T-cell (primary cell): ENCODE data around the gene TMCO4. TPM values are rescaled to one million over a fixed set of nuclear protein-coding genes. Genes with fewer than 3 reads are reported as not detected.

Experiments used
- ATAC-seq, 4 experiments: fragments of 200-7000 bp in 3 of 4; fragments of 150-1000 bp in 1 of 4; cut with Tn5 transposase; replicated peaks in 1 of 4; 1 replicate in 3 of 4; 2 replicates in 1 of 4; pipeline ENCODE4 v1.10.0; 2021; ENCODE audit warnings: moderate library complexity in 3 of 4, mild to moderate bottlenecking in 2 of 4, moderate number of reproducible peaks in 1 of 4
- CTCF ChIA-PET, 2 donors: fragments of 300-600 bp; sonication (Branson Sonifier 250); formaldehyde crosslinking; loops; one replicate each; lab custom pipeline; 2022; ENCODE audit warnings: antibody characterized with exemption in 2 of 2; lab: Charles Lee
- POLR2A ChIA-PET, 2 donors: fragments of 300-600 bp; sonication (Branson Sonifier 250); formaldehyde crosslinking; loops; one replicate each; lab custom pipeline; 2022; ENCODE audit warnings: antibody characterized with exemption in 2 of 2; lab: Charles Lee
- DNase-seq, 35 experiments: peaks; one replicate each; pipeline versions ENCODE4 v3.0.0 to v3.0.0-alpha.2; 2013 to 2023
- H3K27ac ChIP-seq: one replicate; pipeline ENCODE4 v1.5.1; 2013; ENCODE audit warnings: low read length
- H3K27me3 ChIP-seq, 2 experiments: replicated peaks in 1 of 2; 1 replicate in 1 of 2; 2 replicates in 1 of 2; pipeline versions ENCODE4 v1.6.1 to v1.7.0; 2013; ENCODE audit warnings: low read length in 1 of 2, mixed read lengths in 1 of 2; ENCODE audit not compliant: control insufficient read depth in 2 of 2, insufficient read depth in 2 of 2; ENCODE audit errors: extremely low read depth in 1 of 2
- H3K36me3 ChIP-seq, 2 donors: 1 replicate in 1 of 2; 2 replicates in 1 of 2; pipeline versions ENCODE4 v1.6.1 to v1.7.0; 2013; ENCODE audit warnings: low read length in 1 of 2; ENCODE audit not compliant: control insufficient read depth in 2 of 2, insufficient read depth in 1 of 2; ENCODE audit errors: extremely low read depth in 1 of 2
- H3K4me1 ChIP-seq, 2 experiments: 1 replicate in 1 of 2; 2 replicates in 1 of 2; pipeline versions ENCODE4 v1.6.1 to v1.7.0; 2013; ENCODE audit warnings: low read length in 2 of 2, mixed read lengths in 1 of 2; ENCODE audit not compliant: insufficient read depth in 2 of 2, control insufficient read depth in 1 of 2; ENCODE audit errors: extremely low read depth in 1 of 2
- H3K4me3 ChIP-seq, 2 donors: 1 replicate in 1 of 2; 2 replicates in 1 of 2; pipeline versions ENCODE4 v1.5.1 to v1.7.0; 2013; ENCODE audit warnings: mild to moderate bottlenecking in 2 of 2, low read length in 1 of 2, moderate library complexity in 1 of 2; ENCODE audit not compliant: control insufficient read depth in 1 of 2; ENCODE audit errors: extremely low read depth in 1 of 2
- H3K9me3 ChIP-seq: 2 replicates; pipeline ENCODE4 v1.7.0; 2013
- H3K27ac Mint-ChIP-seq, 2 donors: one replicate each; pipeline ENCODE4 v1.8.0; 2020 to 2021; ENCODE audit warnings: mild to moderate bottlenecking in 2 of 2, mixed read lengths in 2 of 2
- H3K27me3 Mint-ChIP-seq, 2 donors: one replicate each; pipeline ENCODE4 v1.8.0; 2021 to 2022; ENCODE audit warnings: mixed read lengths in 2 of 2
- H3K36me3 Mint-ChIP-seq: one replicate; pipeline ENCODE4 v1.8.0; 2021; ENCODE audit warnings: mixed read lengths
- H3K4me1 Mint-ChIP-seq, 3 donors: one replicate each; pipeline ENCODE4 v1.8.0; 2020 to 2022; ENCODE audit warnings: mixed read lengths in 3 of 3, mild to moderate bottlenecking in 1 of 3
- H3K4me3 Mint-ChIP-seq, 3 donors: one replicate each; pipeline ENCODE4 v1.8.0; 2020 to 2022; ENCODE audit warnings: mild to moderate bottlenecking in 3 of 3, mixed read lengths in 3 of 3, moderate library complexity in 3 of 3
- H3K9me3 Mint-ChIP-seq, 3 donors: one replicate each; pipeline ENCODE4 v1.8.0; 2020 to 2022; ENCODE audit warnings: mixed read lengths in 3 of 3
- WGBS: methylation state at CpG from one replicate; pipeline ENCODE4 v1.1.5; 2013; ENCODE audit warnings: missing lambda C conversion rate; ENCODE audit not compliant: insufficient coverage; 5-methylcytosine and 5-hydroxymethylcytosine counted together
- total RNA-seq, 35 experiments: library from RNA in 6 of 35; stranded (reverse) in 6 of 35; fragments of 120-200 nt in 1 of 35; gene quantifications; one replicate each; pipeline versions ENCODE4 v1.2.1 to v1.2.4 and lab custom pipeline; 2013 to 2026

The TMCO4 gene
- total RNA-seq, 5 donors from 2014 or later (not counting 1 experiment from before 2014, with no cell fraction given), result 17.2 to 29.2 (median 22.3) TPM

DNA sequence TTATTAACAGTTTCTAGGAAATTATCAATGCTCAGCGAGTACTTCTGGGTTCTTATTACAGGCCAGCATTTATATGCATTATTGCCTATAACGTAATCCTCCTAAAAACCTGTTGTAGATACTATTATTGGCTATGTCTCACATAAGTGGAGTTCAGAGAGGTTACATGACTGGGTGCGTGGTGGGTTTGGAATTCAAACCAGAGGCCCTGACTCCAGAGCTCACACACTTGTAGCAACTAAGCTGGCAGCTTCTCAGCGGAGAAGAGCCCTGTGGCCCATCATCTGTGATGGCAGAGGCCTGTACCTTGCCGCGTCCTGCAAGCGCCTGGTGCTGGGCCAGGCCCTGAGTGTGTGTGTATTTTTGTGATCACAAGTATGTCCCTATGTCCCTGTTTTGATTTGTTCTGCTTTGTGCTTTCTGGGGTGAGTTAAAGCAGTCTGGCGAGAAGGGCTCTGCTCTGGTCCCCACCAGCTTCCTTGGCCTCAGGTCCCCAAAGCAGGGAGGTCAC lies 68.3 kb downstream of the TMCO4 start:
- Mint-ChIP-seq H3K4me1 (no peaks in the 10 kb centered on the region), H3K27me3 (no peaks in the 10 kb centered on the region), H3K4me3 (no peak overlapping the region), H3K36me3 (peaks cover 69% of the 10 kb centered on the region), H3K9me3 (peaks cover 0 to 9% (median 8%) of the 10 kb centered on the region in 3 donors), H3K27ac (no peak overlapping the region)
- H3K27me3 ChIP-seq, result no peaks in the 10 kb centered on the region
- ChIA-PET CTCF (no interaction called here), POLR2A (no interaction called here)
- ATAC-seq (no peak), DNase-seq (no peak)
- WGBS, result 100% methylated on average over 4 of the region's 8 CpGs
- H3K4me1 ChIP-seq, result no peaks in the 10 kb centered on the region
- H3K4me3 ChIP-seq, result no peak overlapping the region
- no peaks in the 10 kb centered on the region for H3K9me3 ChIP-seq
- peaks cover 0 to 12% of the 10 kb centered on the region in 2 donors for H3K36me3 ChIP-seq
- no peak overlapping the region for H3K27ac ChIP-seq

DNA sequence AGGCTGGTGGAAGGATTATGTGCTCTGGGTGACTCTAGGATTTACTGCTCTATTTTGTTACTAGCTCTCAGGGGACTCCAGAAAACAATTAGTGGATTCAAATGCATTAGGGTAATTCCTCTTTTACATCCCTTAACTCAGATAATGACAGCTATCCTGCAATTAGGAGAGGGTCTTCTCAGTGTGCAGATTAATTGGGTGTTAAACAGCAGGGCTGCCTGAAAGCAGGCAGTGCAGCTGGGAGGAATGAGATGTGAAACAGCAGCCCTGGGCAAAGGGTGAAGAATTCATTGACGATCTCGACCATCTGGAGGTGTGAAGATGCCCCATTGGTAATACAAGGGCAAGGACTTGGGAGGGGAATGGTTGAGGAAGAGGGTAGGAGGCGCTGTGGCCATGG lies 68.9 kb downstream of the TMCO4 start:
- Mint-ChIP-seq H3K4me1 (no peaks in the 10 kb centered on the region), H3K27me3 (no peaks in the 10 kb centered on the region), H3K27ac (no peak overlapping the region), H3K4me3 (no peak overlapping the region), H3K9me3 (peaks cover 0 to 9% (median 8%) of the 10 kb centered on the region in 3 donors), H3K36me3 (peaks cover 65% of the 10 kb centered on the region)
- ChIA-PET POLR2A (no interaction called here), CTCF (no interaction called here)
- Histone ChIP-seq H3K36me3 (peaks cover 0 to 17% of the 10 kb centered on the region in 2 donors), H3K4me3 (no peak overlapping the region), H3K27ac (no peak overlapping the region), H3K9me3 (no peaks in the 10 kb centered on the region), H3K4me1 (no peaks in the 10 kb centered on the region), H3K27me3 (no peaks in the 10 kb centered on the region)
- no peak for DNase-seq
- WGBS, result 96% methylated on average over 2 of the region's 3 CpGs
- no peak for ATAC-seq

DNA sequence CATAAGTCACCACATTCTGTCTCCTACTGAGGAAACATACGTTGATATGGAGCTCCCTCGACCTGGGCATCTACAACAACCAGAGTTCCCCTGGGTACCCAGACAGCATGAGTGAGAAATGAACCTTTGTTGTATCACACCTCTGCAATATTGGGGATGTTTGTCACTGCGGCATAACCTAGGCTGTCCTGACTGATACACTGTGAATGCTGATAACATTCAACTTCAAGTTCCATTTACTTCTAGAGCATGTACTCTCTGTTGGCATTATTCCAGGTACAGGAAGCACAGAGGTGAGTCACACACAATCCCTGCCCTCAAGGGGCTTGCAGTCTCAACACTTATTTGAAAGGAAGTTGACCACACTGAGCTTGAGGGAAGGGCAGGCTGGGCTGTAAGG lies 69.5 kb downstream of the TMCO4 start:
- DNase-seq (no peak), ATAC-seq (no peak)
- Mint-ChIP-seq H3K27me3 (no peaks in the 10 kb centered on the region), H3K27ac (no peak overlapping the region), H3K9me3 (peaks cover 0 to 9% (median 8%) of the 10 kb centered on the region in 3 donors), H3K4me1 (no peaks in the 10 kb centered on the region), H3K4me3 (no peak overlapping the region), H3K36me3 (peaks cover 65% of the 10 kb centered on the region)
- H3K27me3 ChIP-seq, result no peaks in the 10 kb centered on the region
- CTCF ChIA-PET, result no interaction called here
- H3K4me1 ChIP-seq, result no peaks in the 10 kb centered on the region
- no peak overlapping the region for H3K4me3 ChIP-seq
- 94% methylated on average over 2 of the region's 3 CpGs for WGBS
- POLR2A ChIA-PET, result no interaction called here
- H3K9me3 ChIP-seq, result no peaks in the 10 kb centered on the region
- H3K27ac ChIP-seq, result no peak overlapping the region
- H3K36me3 ChIP-seq, result peaks cover 0 to 20% of the 10 kb centered on the region in 2 donors

DNA sequence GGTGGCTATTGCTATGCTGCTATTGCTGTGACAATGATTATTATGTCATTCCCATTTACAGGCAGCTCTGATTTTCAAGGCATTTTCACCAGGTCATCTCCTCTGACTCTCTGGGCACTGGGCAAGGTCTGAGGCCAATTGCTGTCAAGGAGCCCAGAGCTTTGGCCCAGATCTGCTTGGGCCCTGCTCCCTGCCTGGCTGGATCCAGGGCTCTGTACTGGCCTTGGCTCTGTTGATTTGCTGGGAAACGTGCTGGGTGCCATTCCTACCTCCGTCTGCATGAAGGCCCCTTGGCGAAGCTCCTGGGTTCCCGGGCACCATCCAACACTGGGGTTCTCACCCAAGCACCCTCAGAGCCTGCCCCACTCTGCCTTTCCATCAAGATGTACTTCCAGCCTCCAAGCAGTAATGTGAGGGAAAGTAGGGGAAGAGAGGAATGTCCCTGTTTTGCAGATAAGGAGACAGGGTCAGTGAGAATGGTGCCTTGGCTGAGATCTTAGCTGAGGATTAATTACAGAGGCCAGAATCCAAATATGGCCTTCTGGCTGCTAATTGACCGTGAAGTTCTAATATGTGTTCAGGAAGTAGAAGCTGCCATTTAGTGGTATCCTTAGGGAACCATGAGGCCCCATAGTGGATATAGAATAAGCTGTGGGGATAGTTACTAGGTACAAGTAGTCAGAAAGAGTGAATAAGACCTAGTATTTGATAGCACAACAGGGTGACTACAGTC lies 71.1 kb downstream of the TMCO4 start:
- Mint-ChIP-seq H3K36me3 (peaks cover 55% of the 10 kb centered on the region), H3K9me3 (peaks cover 0 to 9% (median 8%) of the 10 kb centered on the region in 3 donors), H3K4me1 (no peaks in the 10 kb centered on the region), H3K27ac (no peak overlapping the region), H3K4me3 (no peak overlapping the region), H3K27me3 (no peaks in the 10 kb centered on the region)
- Histone ChIP-seq H3K27ac (no peak overlapping the region), H3K9me3 (no peaks in the 10 kb centered on the region), H3K27me3 (no peaks in the 10 kb centered on the region), H3K36me3 (peaks cover 0 to 26% of the 10 kb centered on the region in 2 donors), H3K4me3 (no peak overlapping the region), H3K4me1 (no peaks in the 10 kb centered on the region)
- WGBS, result 100% methylated on average over 2 of the region's 5 CpGs
- POLR2A ChIA-PET, result no interaction called here
- CTCF ChIA-PET, result no interaction called here
- DNase-seq (no peak), ATAC-seq (no peak)

DNA sequence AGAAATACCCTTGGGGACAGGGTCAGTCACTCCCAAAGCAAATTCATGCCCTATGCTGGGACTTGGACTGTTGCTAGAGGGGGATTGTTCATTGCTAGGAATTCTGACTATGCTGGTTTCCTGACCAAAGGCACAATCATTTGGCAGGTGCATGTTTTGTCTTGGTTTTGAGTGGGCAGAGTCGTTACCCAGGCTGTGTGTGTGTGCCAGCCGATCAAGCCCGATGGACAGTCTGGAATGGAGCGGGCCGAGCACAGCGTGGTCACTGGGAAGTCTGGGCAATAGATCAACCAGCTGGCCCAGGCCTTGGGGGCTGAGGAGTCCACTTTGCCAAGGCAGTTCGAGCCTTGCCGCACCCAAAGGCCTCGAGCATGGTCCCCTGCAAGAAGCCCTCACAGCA lies 74.1 kb downstream of the TMCO4 start:
- no peaks in the 10 kb centered on the region for H3K9me3 ChIP-seq
- Mint-ChIP-seq H3K4me3 (no peak overlapping the region), H3K27ac (no peak overlapping the region), H3K4me1 (no peaks in the 10 kb centered on the region), H3K36me3 (peaks cover 38% of the 10 kb centered on the region), H3K9me3 (peaks cover 0 to 3% (median 3%) of the 10 kb centered on the region in 3 donors), H3K27me3 (no peaks in the 10 kb centered on the region)
- WGBS, result 95% methylated on average over 8 of the region's 9 CpGs
- ATAC-seq (no peak), DNase-seq (no peak)
- POLR2A ChIA-PET, result no interaction called here
- H3K27ac ChIP-seq, result no peak overlapping the region
- no peaks in the 10 kb centered on the region for H3K4me1 ChIP-seq
- H3K4me3 ChIP-seq, result no peak overlapping the region
- CTCF ChIA-PET, result interaction anchor here in 1 of 2 donors (0.5 kb wide), 1 partner anchor 673 kb away, joined by 3 read pairs; no protein-coding TSS in a partner anchor
- peaks cover 0 to 25% of the 10 kb centered on the region in 2 donors for H3K36me3 ChIP-seq
- no peaks in the 10 kb centered on the region for H3K27me3 ChIP-seq

DNA sequence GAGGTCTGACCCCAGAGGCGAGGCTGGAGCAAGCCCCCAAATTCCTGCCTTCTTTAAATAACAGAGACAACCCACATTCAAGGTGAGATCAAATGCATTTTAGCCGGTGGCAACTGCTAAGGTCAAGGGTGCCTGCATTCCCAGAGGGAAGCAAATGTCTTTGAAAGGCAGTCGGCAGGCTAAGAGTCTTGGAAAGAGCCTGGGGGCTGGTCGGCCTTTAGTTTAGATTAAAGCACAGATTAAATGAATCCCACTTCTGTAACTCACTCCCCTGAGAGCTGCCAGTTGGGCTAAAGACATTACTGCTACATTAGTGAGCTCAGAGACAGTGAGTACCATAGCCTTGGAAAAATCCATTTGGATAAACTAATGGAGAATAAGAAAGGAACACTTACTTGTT lies 75.8 kb downstream of the TMCO4 start:
- ATAC-seq (no peak), DNase-seq (no peak)
- Histone ChIP-seq H3K27ac (no peak overlapping the region), H3K36me3 (peaks cover 0 to 25% of the 10 kb centered on the region in 2 donors), H3K4me3 (no peak overlapping the region), H3K27me3 (no peaks in the 10 kb centered on the region), H3K9me3 (no peaks in the 10 kb centered on the region), H3K4me1 (no peaks in the 10 kb centered on the region)
- ChIA-PET POLR2A (no interaction called here), CTCF (no interaction called here)
- Mint-ChIP-seq H3K27ac (no peak overlapping the region), H3K4me1 (no peaks in the 10 kb centered on the region), H3K4me3 (no peak overlapping the region), H3K27me3 (no peaks in the 10 kb centered on the region), H3K9me3 (no peaks in the 10 kb centered on the region), H3K36me3 (peaks cover 33% of the 10 kb centered on the region)
- 100% methylated on average over 2 of the region's 4 CpGs for WGBS
